Karpas-422 (cell line): ENCODE results near the gene OR5K1. TPM values are rescaled to one million over a fixed set of nuclear protein-coding genes. Genes with fewer than 3 reads are reported as not detected.

Experiments used
- DNase-seq: peaks from one replicate; pipeline ENCODE4 v3.0.0-alpha.2; 2015
- H2AFZ ChIP-seq: fragments of 200-600 bp; sonication (generic); 2 replicates; pipeline ENCODE4 v1.6.1; 2014; ENCODE audit warnings: antibody characterized with exemption, low read length, mixed read lengths
- H3K27ac ChIP-seq: fragments of 200-600 bp; sonication (generic); 2 replicates; pipeline ENCODE4 v1.5.1; 2014; ENCODE audit warnings: mild to moderate bottlenecking, low read length, moderate library complexity
- H3K27me3 ChIP-seq: fragments of 200-600 bp; sonication (generic); 2 replicates; pipeline ENCODE4 v1.6.1; 2014; ENCODE audit warnings: low read length, mixed read lengths
- H3K36me3 ChIP-seq: fragments of 200-600 bp; sonication (generic); 2 replicates; pipeline ENCODE4 v1.6.1; 2014; ENCODE audit warnings: low read length, mixed read lengths; ENCODE audit not compliant: insufficient read depth
- H3K4me1 ChIP-seq: fragments of 200-600 bp; sonication (generic); 2 replicates; pipeline ENCODE4 v1.6.1; 2014; ENCODE audit warnings: mild to moderate bottlenecking, low read length, mixed read lengths
- H3K4me2 ChIP-seq: fragments of 200-600 bp; sonication (generic); 2 replicates; pipeline ENCODE4 v1.6.1; 2014; ENCODE audit warnings: low read length, low read depth, mild to moderate bottlenecking; ENCODE audit not compliant: poor library complexity, severe bottlenecking
- H3K4me3 ChIP-seq: fragments of 200-600 bp; sonication (generic); 2 replicates; pipeline ENCODE4 v1.5.1; 2014; ENCODE audit warnings: mild to moderate bottlenecking, antibody characterized with exemption, low read length, mixed read lengths
- H3K79me2 ChIP-seq: fragments of 200-600 bp; sonication (generic); 2 replicates; pipeline ENCODE4 v1.6.1; 2014; ENCODE audit warnings: mild to moderate bottlenecking, low read length, mixed read lengths
- H3K9ac ChIP-seq: fragments of 200-600 bp; sonication (generic); 2 replicates; pipeline ENCODE4 v1.6.0; 2014; ENCODE audit warnings: low read length
- H3K9me2 ChIP-seq: fragments of 200-600 bp; sonication (generic), shearing (Covaris generic); replicated peaks from 2 replicates; pipeline ENCODE4 v1.6.0; 2014; ENCODE audit warnings: mild to moderate bottlenecking, low read length, moderate library complexity; ENCODE audit not compliant: insufficient read depth
- H3K9me3 ChIP-seq: fragments of 300-700, 200-600 bp; sonication (generic); 2 replicates; pipeline ENCODE4 v1.6.1; 2014; ENCODE audit warnings: low read length, mixed read lengths
- H4K20me1 ChIP-seq: fragments of 200-600 bp; sonication (generic); 2 replicates; pipeline ENCODE4 v1.6.1; 2014; ENCODE audit warnings: mild to moderate bottlenecking, antibody characterized with exemption, low read length, low read depth; ENCODE audit not compliant: insufficient read depth
- total RNA-seq: library from RNA; depleted of rRNA; stranded (reverse); fragments of >200 nt; shearing (Covaris generic); gene quantifications from 2 replicates; pipeline ENCODE4 v1.2.3, GENCODE V29; 2014; ENCODE audit warnings: low replicate concordance

OR5K1 gene
- total RNA-seq, 1 experiment from 2014 or later, result not detected

DNA sequence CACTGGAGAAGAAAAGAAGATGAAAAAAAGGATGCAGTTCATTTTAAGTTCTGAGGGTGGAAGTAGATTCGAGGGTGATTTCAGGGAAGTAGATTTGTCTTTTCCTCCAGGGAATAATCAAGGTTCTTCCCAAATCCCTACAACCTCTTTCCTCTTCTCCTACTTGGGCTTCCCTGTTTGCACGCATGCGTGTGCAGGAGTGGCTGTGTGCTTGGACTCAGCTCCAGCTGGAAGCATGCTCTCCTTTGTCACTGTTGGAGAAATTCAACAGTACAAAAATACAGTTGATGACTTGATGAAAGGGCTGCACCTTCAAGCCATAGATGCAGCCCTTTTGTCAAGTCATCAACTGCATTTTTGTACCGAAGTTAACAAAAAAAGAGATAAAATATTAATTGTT, 38.3 kb downstream of the OR5K1 start:
- no peaks in the 10 kb centered on the region for H3K9me2 ChIP-seq
- no peaks in the 10 kb centered on the region for H4K20me1 ChIP-seq
- no peak overlapping the region for H3K27ac ChIP-seq
- no peak for DNase-seq
- no peak overlapping the region for H2AFZ ChIP-seq
- H3K4me1 ChIP-seq, result no peaks in the 10 kb centered on the region
- H3K79me2 ChIP-seq, result no peaks in the 10 kb centered on the region
- H3K9me3 ChIP-seq, result no peaks in the 10 kb centered on the region
- no peak overlapping the region for H3K4me3 ChIP-seq
- H3K9ac ChIP-seq, result no peak overlapping the region
- no peaks in the 10 kb centered on the region for H3K36me3 ChIP-seq
- no peaks in the 10 kb centered on the region for H3K27me3 ChIP-seq
- no peak overlapping the region for H3K4me2 ChIP-seq

DNA sequence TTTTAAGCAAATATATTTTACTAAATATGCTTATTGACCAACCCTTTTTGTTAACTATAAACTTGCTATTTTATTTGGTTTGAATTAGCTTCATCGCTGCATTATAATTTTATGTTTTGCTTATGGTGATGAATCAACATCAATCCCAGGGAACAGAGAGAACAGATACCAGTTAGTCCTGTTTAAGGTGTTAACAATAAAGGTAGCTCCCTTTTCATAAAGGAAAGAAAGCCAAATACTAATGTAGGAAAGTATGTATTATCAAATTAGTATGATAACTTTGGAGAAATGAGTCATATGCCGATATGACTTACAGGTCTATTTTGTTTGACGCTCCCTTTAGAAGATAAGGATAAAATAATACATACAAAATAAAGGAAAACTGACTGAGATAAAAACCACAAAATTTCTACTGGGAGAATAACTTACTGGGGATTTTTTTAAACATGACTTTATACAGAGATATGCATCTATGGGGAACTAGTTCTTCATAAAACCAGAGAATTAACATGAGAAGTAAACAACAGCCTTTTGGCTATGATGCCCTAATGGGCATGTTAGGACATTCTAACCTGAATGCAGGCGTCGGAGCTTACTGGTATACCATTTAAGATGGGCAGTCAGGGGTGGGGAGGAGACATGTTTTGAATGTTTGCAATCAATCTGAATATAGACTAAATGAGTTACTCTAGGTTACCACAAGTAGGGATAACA, 39.0 kb downstream of the OR5K1 start:
- no peak overlapping the region for H3K4me2 ChIP-seq
- H3K4me3 ChIP-seq, result no peak overlapping the region
- H3K27me3 ChIP-seq, result no peaks in the 10 kb centered on the region
- H4K20me1 ChIP-seq, result no peaks in the 10 kb centered on the region
- no peaks in the 10 kb centered on the region for H3K9me3 ChIP-seq
- H3K27ac ChIP-seq, result no peak overlapping the region
- H3K79me2 ChIP-seq, result no peaks in the 10 kb centered on the region
- H3K4me1 ChIP-seq, result no peaks in the 10 kb centered on the region
- DNase-seq, result no peak
- no peak overlapping the region for H2AFZ ChIP-seq
- no peaks in the 10 kb centered on the region for H3K9me2 ChIP-seq
- no peak overlapping the region for H3K9ac ChIP-seq
- no peaks in the 10 kb centered on the region for H3K36me3 ChIP-seq

DNA sequence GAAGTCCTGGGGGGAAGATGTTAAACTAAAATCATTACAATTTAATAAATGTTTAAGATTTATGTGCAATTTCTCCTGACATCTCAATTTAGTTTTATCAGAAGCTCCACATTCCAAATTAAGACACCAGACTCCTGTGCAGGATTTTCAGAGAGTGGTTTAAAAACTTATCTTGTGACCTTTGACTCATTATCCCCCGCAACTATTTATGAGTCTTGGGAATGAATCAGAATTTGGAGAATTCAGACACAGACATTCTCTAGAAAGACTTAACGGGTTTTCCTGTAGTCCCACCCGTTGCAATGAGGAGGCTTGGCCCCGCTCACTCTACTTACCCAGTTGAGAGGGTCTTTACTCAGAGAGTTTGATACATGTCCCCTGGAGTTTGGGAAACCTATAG, 41.5 kb downstream of the OR5K1 start:
- DNase-seq, result no peak
- no peaks in the 10 kb centered on the region for H3K9me3 ChIP-seq
- no peak overlapping the region for H3K4me2 ChIP-seq
- no peaks in the 10 kb centered on the region for H3K36me3 ChIP-seq
- H3K79me2 ChIP-seq, result no peaks in the 10 kb centered on the region
- H3K9me2 ChIP-seq, result no peaks in the 10 kb centered on the region
- H4K20me1 ChIP-seq, result no peaks in the 10 kb centered on the region
- H3K27ac ChIP-seq, result no peak overlapping the region
- no peak overlapping the region for H3K4me3 ChIP-seq
- H3K27me3 ChIP-seq, result no peaks in the 10 kb centered on the region
- H2AFZ ChIP-seq, result no peak overlapping the region
- H3K4me1 ChIP-seq, result no peaks in the 10 kb centered on the region
- H3K9ac ChIP-seq, result no peak overlapping the region

DNA sequence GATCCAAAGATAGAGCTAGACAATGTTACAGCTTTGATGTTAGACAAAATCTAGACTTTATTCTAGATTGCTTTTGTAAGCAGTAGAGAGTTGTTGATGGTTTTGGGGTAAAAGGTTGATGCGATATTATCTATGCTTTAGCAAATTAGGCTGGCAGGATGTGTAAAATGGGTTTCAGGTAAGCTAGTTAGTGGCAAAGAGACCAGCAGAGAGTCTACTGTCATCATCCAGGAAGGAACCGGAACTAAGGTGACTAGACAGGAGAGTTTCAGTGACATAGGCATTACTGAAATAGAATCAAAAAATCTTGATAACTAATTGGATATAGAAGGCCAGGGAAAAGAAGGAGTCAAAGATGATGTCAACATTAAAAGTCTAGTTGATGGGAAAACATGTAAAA, 45.6 kb downstream of the OR5K1 start:
- no peak overlapping the region for H3K4me3 ChIP-seq
- H3K36me3 ChIP-seq, result no peaks in the 10 kb centered on the region
- no peaks in the 10 kb centered on the region for H3K4me1 ChIP-seq
- no peak overlapping the region for H3K4me2 ChIP-seq
- no peaks in the 10 kb centered on the region for H3K9me2 ChIP-seq
- H3K9ac ChIP-seq, result no peak overlapping the region
- no peaks in the 10 kb centered on the region for H3K79me2 ChIP-seq
- DNase-seq, result no peak
- no peaks in the 10 kb centered on the region for H3K27me3 ChIP-seq
- H3K9me3 ChIP-seq, result no peaks in the 10 kb centered on the region
- no peak overlapping the region for H2AFZ ChIP-seq
- H4K20me1 ChIP-seq, result no peaks in the 10 kb centered on the region
- no peak overlapping the region for H3K27ac ChIP-seq

DNA sequence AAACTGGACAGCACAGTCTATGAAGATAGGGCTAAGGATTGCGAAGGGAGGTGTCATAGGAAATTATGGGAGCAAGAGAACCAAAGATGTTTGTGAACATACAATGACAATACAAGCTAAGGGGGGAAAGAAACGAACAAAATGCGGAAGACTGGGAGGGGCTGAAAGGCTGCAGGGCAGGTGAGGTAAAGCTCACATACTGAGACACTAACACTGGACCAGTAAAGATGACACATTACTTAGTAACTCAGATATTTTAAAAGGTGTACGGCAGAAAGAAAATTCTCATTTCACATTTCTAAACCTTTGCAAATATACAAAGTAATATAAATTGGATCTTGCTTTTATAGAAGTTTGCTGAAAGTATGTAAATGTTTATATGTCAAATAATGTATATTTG, 49.6 kb downstream of the OR5K1 start:
- no peak overlapping the region for H3K4me2 ChIP-seq
- H3K27ac ChIP-seq, result no peak overlapping the region
- no peak overlapping the region for H2AFZ ChIP-seq
- no peak overlapping the region for H3K9ac ChIP-seq
- H3K79me2 ChIP-seq, result no peaks in the 10 kb centered on the region
- H4K20me1 ChIP-seq, result no peaks in the 10 kb centered on the region
- no peak overlapping the region for H3K4me3 ChIP-seq
- peaks cover 15% of the 10 kb centered on the region; the same call in 1 of the 2 replicates for H3K36me3 ChIP-seq
- no peaks in the 10 kb centered on the region for H3K9me3 ChIP-seq
- no peaks in the 10 kb centered on the region for H3K27me3 ChIP-seq
- H3K4me1 ChIP-seq, result no peaks in the 10 kb centered on the region
- no peaks in the 10 kb centered on the region for H3K9me2 ChIP-seq
- DNase-seq, result no peak

DNA sequence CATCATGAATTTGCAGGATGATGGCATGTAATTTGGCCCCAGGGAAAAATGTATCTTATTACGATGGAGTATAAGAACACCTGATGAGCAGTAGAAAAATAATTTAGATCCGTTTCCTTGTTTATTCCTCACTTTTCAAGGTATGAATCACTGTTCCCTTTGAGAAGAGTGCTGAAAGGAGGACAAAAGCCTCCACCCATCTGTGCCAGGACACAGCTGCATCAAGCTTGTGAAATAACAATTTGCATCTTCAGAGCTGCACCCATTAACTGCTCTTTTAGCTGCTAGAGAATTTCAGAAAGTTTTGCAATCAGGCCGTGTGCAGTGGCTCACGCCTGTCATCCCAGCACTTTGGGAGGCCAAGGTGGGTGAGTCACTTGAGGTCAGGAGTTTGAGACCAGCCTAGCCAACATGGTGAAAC, 50.1 kb downstream of the OR5K1 start:
- Histone ChIP-seq H2AFZ (no peak overlapping the region), H3K4me2 (no peak overlapping the region), H3K36me3 (peaks cover 20% of the 10 kb centered on the region; the same call in 1 of the 2 replicates), H4K20me1 (no peaks in the 10 kb centered on the region), H3K79me2 (0 out of 2 replicates have a peak, but pooled peaks cover 2% of the 10 kb centered on the region), H3K9me2 (no peaks in the 10 kb centered on the region), H3K4me3 (no peak overlapping the region), H3K9ac (no peak overlapping the region), H3K9me3 (no peaks in the 10 kb centered on the region), H3K27me3 (no peaks in the 10 kb centered on the region), H3K4me1 (no peaks in the 10 kb centered on the region), H3K27ac (no peak overlapping the region)
- no peak for DNase-seq

DNA sequence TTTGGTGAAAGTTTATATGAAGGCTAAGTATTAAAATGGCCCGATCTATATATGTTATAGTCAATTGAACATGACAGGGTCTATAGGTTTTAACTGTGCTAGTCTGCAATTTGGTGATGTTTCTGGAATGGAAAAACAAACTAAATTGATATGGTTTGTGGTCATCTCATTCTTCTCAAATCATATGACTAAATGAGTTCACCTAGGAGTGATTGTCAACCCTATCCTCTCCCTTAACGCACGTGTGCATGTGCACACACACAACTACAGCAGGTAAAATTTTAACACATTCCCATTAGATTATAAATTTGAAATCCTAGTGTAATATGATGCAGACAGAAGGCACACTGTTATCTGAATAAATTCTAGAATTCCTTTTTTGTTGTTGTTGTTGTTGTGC, 50.7 kb downstream of the OR5K1 start:
- H3K79me2 ChIP-seq, result 0 out of 2 replicates have a peak, but pooled peaks cover 4% of the 10 kb centered on the region
- no peak overlapping the region for H3K4me2 ChIP-seq
- DNase-seq, result no peak
- H3K27me3 ChIP-seq, result no peaks in the 10 kb centered on the region
- no peak overlapping the region for H3K9ac ChIP-seq
- no peaks in the 10 kb centered on the region for H4K20me1 ChIP-seq
- no peaks in the 10 kb centered on the region for H3K4me1 ChIP-seq
- H3K9me2 ChIP-seq, result no peaks in the 10 kb centered on the region
- no peaks in the 10 kb centered on the region for H3K9me3 ChIP-seq
- no peak overlapping the region for H3K4me3 ChIP-seq
- peaks cover 26% of the 10 kb centered on the region; the same call in 1 of the 2 replicates for H3K36me3 ChIP-seq
- no peak overlapping the region for H2AFZ ChIP-seq
- no peak overlapping the region for H3K27ac ChIP-seq

DNA sequence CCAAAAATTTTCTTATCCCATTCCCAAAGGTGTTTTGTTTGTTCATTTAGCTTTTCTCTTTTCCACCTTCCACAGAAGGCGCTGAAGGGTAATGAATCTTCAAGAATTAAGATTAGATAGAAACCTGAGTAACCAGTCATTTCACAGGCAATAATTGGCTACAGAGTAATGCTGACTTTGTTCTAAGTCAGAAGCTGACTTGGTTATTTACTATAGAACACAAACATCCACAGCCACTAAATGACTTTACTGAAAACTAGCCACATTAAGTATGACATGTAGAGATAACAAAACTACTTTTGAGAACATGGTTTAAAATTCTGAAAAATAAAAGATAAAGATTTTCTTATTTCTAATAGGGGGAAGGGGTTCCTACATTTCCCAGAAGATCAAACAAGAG, 51.9 kb downstream of the OR5K1 start:
- H3K9me2 ChIP-seq, result no peaks in the 10 kb centered on the region
- no peaks in the 10 kb centered on the region for H3K4me1 ChIP-seq
- H3K9me3 ChIP-seq, result no peaks in the 10 kb centered on the region
- peaks cover 10% of the 10 kb centered on the region for H3K79me2 ChIP-seq
- peaks cover 38% of the 10 kb centered on the region; the same call in 1 of the 2 replicates for H3K36me3 ChIP-seq
- no peak overlapping the region for H3K4me2 ChIP-seq
- no peak overlapping the region for H3K27ac ChIP-seq
- H2AFZ ChIP-seq, result no peak overlapping the region
- H3K27me3 ChIP-seq, result no peaks in the 10 kb centered on the region
- H4K20me1 ChIP-seq, result no peaks in the 10 kb centered on the region
- DNase-seq, result no peak
- H3K4me3 ChIP-seq, result no peak overlapping the region
- no peak overlapping the region for H3K9ac ChIP-seq
